C4-2B (cell line): ENCODE measurements around the gene LRRC57.

Experiments
- CTCF ChIP-seq: fragments of 450-650 bp; conservative IDR thresholded peaks from 2 replicates; pipeline ENCODE4 v1.5.1; 2017; ENCODE audit warnings: mild to moderate bottlenecking
- ZFX ChIP-seq: fragments of 450-650 bp; IDR thresholded peaks from 2 replicates; pipeline ENCODE4 v1.6.1; 2017

GRCh38 chr15:42508263-42508690 is 40.3 kb downstream of the LRRC57 start:
- TF ChIP-seq CTCF (no peak), ZFX (no peak)
